ENCODE data around the gene DNAAF5.

Gene DNAAF5

DNA sequence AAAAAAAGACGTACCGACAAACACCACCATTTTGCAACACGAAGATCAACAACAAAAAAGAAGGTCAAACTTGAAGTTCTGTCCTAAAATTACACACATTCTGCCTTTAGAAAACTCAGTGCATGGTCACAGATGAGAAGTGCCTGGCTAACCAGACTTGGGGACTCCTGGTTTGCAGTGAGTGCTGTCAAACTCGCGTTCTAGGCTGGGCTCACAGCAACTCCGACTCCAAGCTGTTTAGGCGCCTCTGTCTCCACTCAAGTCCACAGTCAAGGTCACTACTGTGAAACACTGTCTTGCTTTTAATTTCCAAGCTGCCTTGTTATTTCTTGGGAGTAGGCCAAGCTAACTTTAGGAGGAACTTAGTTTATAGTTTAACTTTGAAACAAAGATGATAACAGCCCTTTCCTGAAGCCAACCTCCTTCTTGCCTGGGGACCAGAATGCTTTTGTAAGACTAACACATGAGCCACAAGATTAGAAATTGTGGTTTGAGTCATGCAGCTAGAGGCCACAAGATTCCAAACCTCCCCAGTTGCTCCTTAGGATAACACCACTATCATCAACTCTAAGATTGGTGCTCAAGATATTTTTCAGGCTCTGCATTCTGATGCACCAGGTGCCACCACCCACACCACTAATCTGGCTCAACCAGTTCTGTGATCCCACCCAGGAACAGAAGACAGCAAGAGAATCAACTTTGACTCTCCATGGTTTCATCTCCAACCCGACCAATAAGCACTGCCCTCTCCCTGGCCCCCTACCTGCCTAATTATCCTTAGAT lies 1.1 kb upstream of the DNAAF5 start:
- peak; percentile 58 for DNase-seq (ENCODE audit: low read depth)
- H3K4me3 ChIP-seq (ENCODE audit: low read depth, low read length): no peak overlapping the region

GRCh38 chr7:726854-727103 lies 280 bp downstream of the DNAAF5 start:
- TF ChIP-seq, protein P1, sequence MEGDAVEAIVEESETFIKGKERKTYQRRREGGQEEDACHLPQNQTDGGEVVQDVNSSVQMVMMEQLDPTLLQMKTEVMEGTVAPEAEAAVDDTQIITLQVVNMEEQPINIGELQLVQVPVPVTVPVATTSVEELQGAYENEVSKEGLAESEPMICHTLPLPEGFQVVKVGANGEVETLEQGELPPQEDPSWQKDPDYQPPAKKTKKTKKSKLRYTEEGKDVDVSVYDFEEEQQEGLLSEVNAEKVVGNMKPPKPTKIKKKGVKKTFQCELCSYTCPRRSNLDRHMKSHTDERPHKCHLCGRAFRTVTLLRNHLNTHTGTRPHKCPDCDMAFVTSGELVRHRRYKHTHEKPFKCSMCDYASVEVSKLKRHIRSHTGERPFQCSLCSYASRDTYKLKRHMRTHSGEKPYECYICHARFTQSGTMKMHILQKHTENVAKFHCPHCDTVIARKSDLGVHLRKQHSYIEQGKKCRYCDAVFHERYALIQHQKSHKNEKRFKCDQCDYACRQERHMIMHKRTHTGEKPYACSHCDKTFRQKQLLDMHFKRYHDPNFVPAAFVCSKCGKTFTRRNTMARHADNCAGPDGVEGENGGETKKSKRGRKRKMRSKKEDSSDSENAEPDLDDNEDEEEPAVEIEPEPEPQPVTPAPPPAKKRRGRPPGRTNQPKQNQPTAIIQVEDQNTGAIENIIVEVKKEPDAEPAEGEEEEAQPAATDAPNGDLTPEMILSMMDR (conservative IDR thresholded peaks at IDR 0.05; ENCODE audit: low read depth, low read length): no peak
- DNase-seq (ENCODE audit: low read depth): no peak
- peak overlapping the region; percentile 67 for H3K4me3 ChIP-seq (ENCODE audit: low read depth, low read length)

More for the DNA sequence above, 1.1 kb upstream of the DNAAF5 start:
- TF ChIP-seq, protein P1 (conservative IDR thresholded peaks at IDR 0.05; ENCODE audit: low read depth, low read length): no peak

GRCh38 chr7:727104-727805 lies 756 bp downstream of the DNAAF5 start, which contains the start of gene PRKAR1B:
TSS of gene PRKAR1B (minus strand) at chr7:727281. CDS start at chr7:711505, 15,776 bp downstream.
- peak within 1 kb of the TSS; percentile 67 for H3K4me3 ChIP-seq (ENCODE audit: low read depth, low read length)
- TF ChIP-seq, protein P1 (conservative IDR thresholded peaks at IDR 0.05; ENCODE audit: low read depth, low read length): no peak
- DNase-seq (ENCODE audit: low read depth): peak; percentile 19

GRCh38 chr7:727806-728460 lies 1.4 kb downstream of the DNAAF5 start:
- DNase-seq (ENCODE audit: low read depth): peak; percentile 16

DNA sequence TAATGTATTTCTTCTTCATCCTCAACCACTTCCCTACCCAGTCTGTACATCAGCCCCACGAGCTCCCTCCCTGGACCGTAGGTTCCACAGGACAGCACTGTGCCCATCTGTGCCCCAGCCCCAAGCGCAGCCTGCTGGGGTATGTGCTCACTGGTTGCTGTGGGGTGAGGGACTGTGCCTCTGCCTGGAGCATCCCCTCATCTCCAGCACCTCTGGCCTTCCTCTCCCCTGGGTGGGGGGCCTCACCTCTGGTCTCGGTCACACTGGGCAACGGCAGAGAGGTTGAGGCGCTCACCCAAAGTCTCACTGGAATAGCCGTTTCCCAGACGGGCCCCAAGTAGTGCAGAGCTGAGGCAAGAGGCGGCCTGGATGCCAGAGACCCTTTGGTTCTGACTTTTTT lies 2.1 kb downstream of the DNAAF5 start:
- H3K4me3 ChIP-seq (ENCODE audit: low read depth, low read length): peak overlapping the region; percentile 4
- no peak for DNase-seq (ENCODE audit: low read depth)
- TF ChIP-seq, protein P1 (conservative IDR thresholded peaks at IDR 0.05; ENCODE audit: low read depth, low read length): no peak

More at GRCh38 chr7:727806-728460, 1.4 kb downstream of the DNAAF5 start:
- peak overlapping the region; percentile 67 for H3K4me3 ChIP-seq (ENCODE audit: low read depth, low read length)
- TF ChIP-seq, protein P1 (conservative IDR thresholded peaks at IDR 0.05; ENCODE audit: low read depth, low read length): no peak

DNA sequence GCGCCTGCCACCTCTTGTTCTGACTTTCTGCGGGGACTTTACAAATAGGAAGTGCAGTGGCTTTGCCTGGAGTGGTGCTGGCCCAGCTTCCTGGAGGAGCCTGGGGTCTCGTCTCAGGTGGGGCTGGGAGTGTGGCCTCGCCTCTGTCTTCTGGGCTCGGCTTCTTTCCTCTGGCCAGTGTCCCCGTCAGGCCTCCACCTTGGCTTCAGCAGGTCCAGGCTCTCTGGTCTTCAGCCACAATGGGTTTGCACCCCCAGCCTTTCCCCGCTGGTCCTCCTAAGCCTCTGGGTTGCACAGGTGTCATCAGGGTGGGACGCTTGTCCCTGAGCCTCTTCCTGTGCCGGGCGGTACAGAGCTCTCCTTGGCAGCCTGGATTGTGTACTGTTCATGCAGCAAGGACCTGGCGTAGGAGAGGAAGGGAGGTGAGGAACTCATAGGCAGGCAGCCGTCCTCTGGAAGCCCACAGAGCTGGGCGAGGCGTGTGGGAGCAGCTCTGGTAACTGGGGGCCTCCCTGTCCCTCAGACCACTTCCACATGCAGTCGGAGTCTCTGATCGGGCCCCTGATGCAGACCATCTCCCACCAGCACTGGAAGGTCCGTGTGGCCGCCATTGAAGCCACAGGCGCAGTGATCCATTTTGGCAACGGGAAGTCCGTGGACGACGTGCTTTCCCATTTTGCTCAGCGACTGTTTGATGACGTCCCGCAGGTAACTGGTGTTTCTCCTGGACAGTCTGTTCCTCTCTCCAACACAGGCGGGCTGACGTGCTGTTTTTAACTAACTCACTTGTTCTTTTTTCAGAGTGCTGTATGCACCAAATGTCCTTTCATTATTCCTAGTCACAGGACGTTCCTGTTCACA lies 2.9 kb downstream of the DNAAF5 start:
- H3K4me3 ChIP-seq (ENCODE audit: low read depth, low read length): no peak overlapping the region
- TF ChIP-seq, protein P1 (conservative IDR thresholded peaks at IDR 0.05; ENCODE audit: low read depth, low read length): no peak

More for the DNA sequence above, 2.9 kb downstream of the DNAAF5 start:
- no peak for DNase-seq (ENCODE audit: low read depth)

Measured in choroid plexus epithelial cell (primary cell).